Myocyte (in vitro differentiated cells): ENCODE data around the gene CBX3. TPM values are rescaled to one million over a fixed set of nuclear protein-coding genes. Genes with fewer than 3 reads are reported as not detected.
A peak's percentile ranks its signal among the peaks of the same experiment; 100 is the strongest.
"Not testable (repeated sequence)": the region's sequence is repeated elsewhere in the genome, so short reads cannot be mapped to it uniquely, and the experiment has no call there.

Experiments
- DNase-seq: peaks from one replicate; pipeline ENCODE4 v3.0.0-alpha.2; 2012; ENCODE audit warnings: low read depth
- total RNA-seq: library from RNA; depleted of rRNA; stranded (reverse); fragments of >200 nt; gene quantifications from 2 replicates; pipeline ENCODE4 v1.2.3, GENCODE V29; 2014

The CBX3 gene
- total RNA-seq, 1 donor from 2014 or later: 239 TPM

- peak; percentile 99 for DNase-seq
These were observed 900 bp upstream of the CBX3 start, which contains the start of gene HNRNPA2B1 for GRCh38 chr7:26200444-26201246. TSS of gene HNRNPA2B1 (minus strand) at chr7:26200746. CDS start at chr7:26200577, 169 bp downstream.

- DNase-seq: peak; percentile 62
These were observed 760 bp downstream of the CBX3 start for GRCh38 chr7:26202019-26202990.

- DNase-seq: no peak
These were observed 1.5 kb downstream of the CBX3 start for GRCh38 chr7:26203016-26203415.

- no peak for DNase-seq
These were observed 6.5 kb downstream of the CBX3 start for GRCh38 chr7:26208040-26208439.

GRCh38 chr7:26212921-26213718 is 11.6 kb downstream of the CBX3 start:
- DNase-seq: no peak

GRCh38 chr7:26213807-26214515 is 12.4 kb downstream of the CBX3 start:
- DNase-seq: no peak

- DNase-seq: no peak
These were observed 14.5 kb downstream of the CBX3 start for GRCh38 chr7:26216049-26216448.

GRCh38 chr7:26224359-26224758 is 22.8 kb downstream of the CBX3 start:
- DNase-seq: no peak

- no peak for DNase-seq
These were observed 26.4 kb downstream of the CBX3 start for GRCh38 chr7:26227987-26228386.

GRCh38 chr7:26233902-26234511 is 32.5 kb downstream of the CBX3 start:
- DNase-seq: no peak

GRCh38 chr7:26237035-26237807 is 35.7 kb downstream of the CBX3 start:
- DNase-seq: peak; percentile 26

GRCh38 chr7:26238032-26238431 is 36.5 kb downstream of the CBX3 start:
- DNase-seq: no peak

- no peak for DNase-seq
These were observed 43.6 kb downstream of the CBX3 start for GRCh38 chr7:26245150-26245549.

GRCh38 chr7:26250239-26250638 is 48.7 kb downstream of the CBX3 start:
- DNase-seq: no peak

GRCh38 chr7:26261866-26262265 is 60.3 kb downstream of the CBX3 start:
- not testable (repeated sequence) for DNase-seq
